Measurements from ENCODE around the gene IFNL2.

The IFNL2 gene

DNA sequence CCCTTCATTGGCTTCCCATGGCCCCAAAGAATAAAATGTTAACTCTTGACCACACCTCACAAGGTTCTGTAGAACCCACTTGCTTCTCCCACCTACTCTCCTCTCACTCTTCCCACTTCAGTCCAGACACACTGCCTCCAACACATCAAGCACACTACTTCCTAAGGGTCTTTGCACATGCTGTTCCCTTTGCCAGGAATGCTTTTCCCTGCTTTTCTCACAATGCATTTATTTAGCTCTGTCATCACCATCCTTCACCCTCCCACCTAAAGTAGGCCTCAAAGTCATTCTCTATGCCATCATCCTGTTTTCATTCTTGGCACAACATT lies 36.0 kb downstream of the IFNL2 start:
- no peaks in the 10 kb centered on the region for H3F3A ChIP-seq (ENCODE audit: insufficient read depth, low read length)
- H3K4me2 ChIP-seq (ENCODE audit: low read length): no peak overlapping the region
- no peaks in the 10 kb centered on the region for H3K27me3 ChIP-seq (ENCODE audit: insufficient read depth, low read length)
- no peak overlapping the region for H2AFZ ChIP-seq (ENCODE audit: low read length)
- no peaks in the 10 kb centered on the region for H4K20me1 ChIP-seq (ENCODE audit: insufficient read depth, low read length)
- H3K36me3 ChIP-seq (ENCODE audit: insufficient read depth, low read length): no peaks in the 10 kb centered on the region; the same call in 1 of the 2 replicates
- no peaks in the 10 kb centered on the region for H3K9me2 ChIP-seq (ENCODE audit: low read depth, low read length)
- no peak for TF ChIP-seq EZH2 (IDR thresholded peaks at IDR 0.05; ENCODE audit: borderline replicate concordance, low read length)
- TF ChIP-seq, protein P1, sequence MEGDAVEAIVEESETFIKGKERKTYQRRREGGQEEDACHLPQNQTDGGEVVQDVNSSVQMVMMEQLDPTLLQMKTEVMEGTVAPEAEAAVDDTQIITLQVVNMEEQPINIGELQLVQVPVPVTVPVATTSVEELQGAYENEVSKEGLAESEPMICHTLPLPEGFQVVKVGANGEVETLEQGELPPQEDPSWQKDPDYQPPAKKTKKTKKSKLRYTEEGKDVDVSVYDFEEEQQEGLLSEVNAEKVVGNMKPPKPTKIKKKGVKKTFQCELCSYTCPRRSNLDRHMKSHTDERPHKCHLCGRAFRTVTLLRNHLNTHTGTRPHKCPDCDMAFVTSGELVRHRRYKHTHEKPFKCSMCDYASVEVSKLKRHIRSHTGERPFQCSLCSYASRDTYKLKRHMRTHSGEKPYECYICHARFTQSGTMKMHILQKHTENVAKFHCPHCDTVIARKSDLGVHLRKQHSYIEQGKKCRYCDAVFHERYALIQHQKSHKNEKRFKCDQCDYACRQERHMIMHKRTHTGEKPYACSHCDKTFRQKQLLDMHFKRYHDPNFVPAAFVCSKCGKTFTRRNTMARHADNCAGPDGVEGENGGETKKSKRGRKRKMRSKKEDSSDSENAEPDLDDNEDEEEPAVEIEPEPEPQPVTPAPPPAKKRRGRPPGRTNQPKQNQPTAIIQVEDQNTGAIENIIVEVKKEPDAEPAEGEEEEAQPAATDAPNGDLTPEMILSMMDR (IDR thresholded peaks at IDR 0.05; ENCODE audit: low read length): no peak
- H3K27ac ChIP-seq (ENCODE audit: low read depth, low read length, poor library complexity, severe bottlenecking): no peak overlapping the region
- no peak overlapping the region for H3K4me3 ChIP-seq (ENCODE audit: low read depth, low read length, poor library complexity, severe bottlenecking)
- H3K9me3 ChIP-seq (ENCODE audit: low read length): no peaks in the 10 kb centered on the region
- H3K4me1 ChIP-seq (ENCODE audit: insufficient read depth, low read length, severe bottlenecking): no peaks in the 10 kb centered on the region
- H3K79me2 ChIP-seq (ENCODE audit: insufficient read depth, low read length): no peaks in the 10 kb centered on the region
- H3K9ac ChIP-seq (ENCODE audit: low read length): no peak overlapping the region

DNA sequence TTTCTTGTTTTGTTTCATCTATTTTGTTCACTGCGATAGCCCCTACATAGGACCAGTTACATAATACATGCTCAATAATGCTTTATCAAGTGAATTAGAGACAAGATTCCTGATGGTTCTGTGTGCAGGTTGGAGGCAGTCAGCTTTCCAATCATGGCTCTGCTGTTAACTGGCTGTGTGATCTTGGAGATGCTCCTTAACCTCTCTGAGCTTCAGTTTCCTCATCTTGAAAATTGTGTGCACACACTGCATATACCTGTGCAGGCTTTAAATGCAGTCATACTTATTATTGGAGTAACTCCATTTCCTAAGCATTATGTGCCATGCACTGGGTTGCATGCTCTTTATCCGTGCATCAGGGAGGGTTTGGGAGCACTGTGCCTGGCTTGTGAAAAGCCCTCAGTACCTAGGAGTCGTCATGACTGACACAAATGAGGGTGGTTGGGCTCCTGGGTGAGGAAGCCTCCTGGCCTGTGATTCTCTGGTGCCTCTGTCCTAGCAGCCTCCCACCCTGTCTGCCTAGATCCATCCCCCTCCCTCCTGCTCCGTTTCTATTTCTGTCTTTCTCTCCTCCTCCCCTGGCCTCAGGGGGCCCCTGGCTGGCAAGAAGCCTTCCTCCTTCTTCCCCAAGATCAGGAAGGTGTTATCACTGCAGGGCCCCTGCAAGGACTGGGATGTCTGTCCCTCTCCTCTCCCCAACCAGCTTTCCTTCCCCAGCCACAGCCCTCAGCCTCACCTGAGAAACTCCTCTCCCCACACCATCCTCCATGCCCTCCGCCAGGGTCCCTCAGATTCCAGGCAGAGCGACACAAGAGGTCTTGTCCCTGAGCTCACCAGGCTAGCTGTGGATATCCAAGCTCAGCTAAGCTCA lies 36.7 kb downstream of the IFNL2 start:
- no peaks in the 10 kb centered on the region for H3K79me2 ChIP-seq (ENCODE audit: insufficient read depth, low read length)
- no peaks in the 10 kb centered on the region for H3K4me1 ChIP-seq (ENCODE audit: insufficient read depth, low read length, severe bottlenecking)
- no peaks in the 10 kb centered on the region for H4K20me1 ChIP-seq (ENCODE audit: insufficient read depth, low read length)
- no peaks in the 10 kb centered on the region; the same call in 1 of the 2 replicates for H3K36me3 ChIP-seq (ENCODE audit: insufficient read depth, low read length)
- H3K27ac ChIP-seq (ENCODE audit: low read depth, low read length, poor library complexity, severe bottlenecking): no peak overlapping the region
- H3K9me2 ChIP-seq (ENCODE audit: low read depth, low read length): no peaks in the 10 kb centered on the region
- H3K27me3 ChIP-seq (ENCODE audit: insufficient read depth, low read length): no peaks in the 10 kb centered on the region
- no peak overlapping the region for H2AFZ ChIP-seq (ENCODE audit: low read length)
- no peak overlapping the region for H3K4me2 ChIP-seq (ENCODE audit: low read length)
- no peaks in the 10 kb centered on the region for H3F3A ChIP-seq (ENCODE audit: insufficient read depth, low read length)
- H3K9me3 ChIP-seq (ENCODE audit: low read length): no peaks in the 10 kb centered on the region
- H3K4me3 ChIP-seq (ENCODE audit: low read depth, low read length, poor library complexity, severe bottlenecking): no peak overlapping the region
- H3K9ac ChIP-seq (ENCODE audit: low read length): no peak overlapping the region
- TF ChIP-seq, protein P1 (IDR thresholded peaks at IDR 0.05; ENCODE audit: low read length): no peak
- TF ChIP-seq EZH2 (IDR thresholded peaks at IDR 0.05; ENCODE audit: borderline replicate concordance, low read length): no peak

DNA sequence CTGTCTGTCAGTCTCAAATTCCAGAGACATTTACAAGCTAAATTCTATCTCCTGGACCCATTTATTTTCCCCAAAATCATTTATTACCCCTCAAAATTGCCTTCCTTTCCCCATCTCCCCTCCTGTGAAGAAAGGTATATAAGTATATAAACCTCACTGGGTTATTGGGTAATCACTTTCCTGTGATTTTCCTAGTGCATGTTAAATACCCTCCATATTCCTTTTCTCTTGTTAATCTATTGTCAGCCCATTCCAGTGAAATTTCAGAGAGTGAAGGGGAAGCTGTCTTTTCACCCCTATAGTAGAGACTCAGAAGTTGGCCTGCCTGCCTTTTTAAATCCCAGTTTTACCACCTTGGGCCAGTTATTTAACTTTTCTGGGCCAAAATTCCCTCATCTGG lies 37.9 kb downstream of the IFNL2 start:
- no peaks in the 10 kb centered on the region for H3K9me2 ChIP-seq (ENCODE audit: low read depth, low read length)
- H3K9me3 ChIP-seq (ENCODE audit: low read length): no peaks in the 10 kb centered on the region
- H3K9ac ChIP-seq (ENCODE audit: low read length): no peak overlapping the region
- H3K4me1 ChIP-seq (ENCODE audit: insufficient read depth, low read length, severe bottlenecking): peaks cover 5% of the 10 kb centered on the region
- TF ChIP-seq, protein P1 (IDR thresholded peaks at IDR 0.05; ENCODE audit: low read length): no peak
- TF ChIP-seq EZH2 (IDR thresholded peaks at IDR 0.05; ENCODE audit: borderline replicate concordance, low read length): no peak
- H3K27ac ChIP-seq (ENCODE audit: low read depth, low read length, poor library complexity, severe bottlenecking): no peak overlapping the region
- no peaks in the 10 kb centered on the region for H3K79me2 ChIP-seq (ENCODE audit: insufficient read depth, low read length)
- H2AFZ ChIP-seq (ENCODE audit: low read length): no peak overlapping the region
- H3F3A ChIP-seq (ENCODE audit: insufficient read depth, low read length): no peaks in the 10 kb centered on the region
- H3K36me3 ChIP-seq (ENCODE audit: insufficient read depth, low read length): no peaks in the 10 kb centered on the region; the same call in 1 of the 2 replicates
- no peaks in the 10 kb centered on the region for H4K20me1 ChIP-seq (ENCODE audit: insufficient read depth, low read length)
- no peaks in the 10 kb centered on the region for H3K27me3 ChIP-seq (ENCODE audit: insufficient read depth, low read length)
- H3K4me3 ChIP-seq (ENCODE audit: low read depth, low read length, poor library complexity, severe bottlenecking): no peak overlapping the region
- H3K4me2 ChIP-seq (ENCODE audit: low read length): no peak overlapping the region
